22Rv1 (cell line): Measurements from ENCODE around the gene SLC50A1.

Experiments used
- ZFX ChIP-seq: fragments of 450-650 bp; IDR thresholded peaks from 2 replicates; pipeline ENCODE4 v1.6.1; 2017; ENCODE audit warnings: antibody characterized with exemption, borderline replicate concordance
- TF ChIP-seq, protein P1 (sequence below): fragments of 450-650 bp; IDR thresholded peaks from 2 replicates; pipeline ENCODE4 v1.5.1; 2017; ENCODE audit warnings: mild to moderate bottlenecking

DNA sequence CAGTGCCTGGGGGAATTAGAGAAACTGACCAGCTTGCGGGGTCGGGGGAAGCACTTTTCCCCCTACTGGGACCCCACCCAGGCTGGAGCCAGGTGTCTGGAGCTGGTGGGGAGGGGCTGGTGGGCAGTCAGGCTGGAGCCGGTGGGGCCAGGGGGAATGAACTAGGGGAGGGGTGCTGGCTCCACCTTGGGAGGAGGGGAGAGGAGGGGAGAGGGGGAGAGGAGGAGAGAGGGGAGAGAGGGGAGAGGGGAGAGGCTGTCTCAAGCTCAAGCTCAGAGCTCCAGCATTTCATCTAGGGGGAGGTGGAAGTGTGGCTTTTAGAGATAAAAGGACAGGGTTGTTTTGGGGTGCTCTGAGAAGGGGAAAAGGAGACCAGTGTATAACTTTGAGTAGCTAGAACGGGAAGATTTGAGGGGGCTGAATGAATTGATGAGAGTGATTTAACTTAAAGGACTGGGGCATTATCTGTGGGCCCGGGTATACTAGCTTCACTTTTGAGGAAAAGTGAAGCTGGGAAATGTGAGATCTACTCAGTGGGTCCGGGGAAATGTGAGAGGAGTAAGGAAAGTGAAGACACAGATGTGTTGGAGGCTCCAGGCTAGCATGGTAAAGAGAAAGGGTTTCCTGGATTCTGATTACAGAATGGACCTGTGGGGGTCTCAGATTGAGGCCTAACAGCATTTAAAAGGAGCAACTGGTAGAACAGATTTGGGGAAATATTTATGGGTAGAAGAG, 5.2 kb upstream of the SLC50A1 start:
- TF ChIP-seq, protein P1, sequence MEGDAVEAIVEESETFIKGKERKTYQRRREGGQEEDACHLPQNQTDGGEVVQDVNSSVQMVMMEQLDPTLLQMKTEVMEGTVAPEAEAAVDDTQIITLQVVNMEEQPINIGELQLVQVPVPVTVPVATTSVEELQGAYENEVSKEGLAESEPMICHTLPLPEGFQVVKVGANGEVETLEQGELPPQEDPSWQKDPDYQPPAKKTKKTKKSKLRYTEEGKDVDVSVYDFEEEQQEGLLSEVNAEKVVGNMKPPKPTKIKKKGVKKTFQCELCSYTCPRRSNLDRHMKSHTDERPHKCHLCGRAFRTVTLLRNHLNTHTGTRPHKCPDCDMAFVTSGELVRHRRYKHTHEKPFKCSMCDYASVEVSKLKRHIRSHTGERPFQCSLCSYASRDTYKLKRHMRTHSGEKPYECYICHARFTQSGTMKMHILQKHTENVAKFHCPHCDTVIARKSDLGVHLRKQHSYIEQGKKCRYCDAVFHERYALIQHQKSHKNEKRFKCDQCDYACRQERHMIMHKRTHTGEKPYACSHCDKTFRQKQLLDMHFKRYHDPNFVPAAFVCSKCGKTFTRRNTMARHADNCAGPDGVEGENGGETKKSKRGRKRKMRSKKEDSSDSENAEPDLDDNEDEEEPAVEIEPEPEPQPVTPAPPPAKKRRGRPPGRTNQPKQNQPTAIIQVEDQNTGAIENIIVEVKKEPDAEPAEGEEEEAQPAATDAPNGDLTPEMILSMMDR: no peak
- no peak for TF ChIP-seq ZFX
